CD4-positive, alpha-beta T cell treated with Interleukin-10 for 1 hour (primary cell): Measurements from ENCODE around the gene SCG5.

Experiments
- DNase-seq: peaks from one replicate; pipeline ENCODE4 v3.0.0-alpha.2; 2020

The SCG5 gene

DNA sequence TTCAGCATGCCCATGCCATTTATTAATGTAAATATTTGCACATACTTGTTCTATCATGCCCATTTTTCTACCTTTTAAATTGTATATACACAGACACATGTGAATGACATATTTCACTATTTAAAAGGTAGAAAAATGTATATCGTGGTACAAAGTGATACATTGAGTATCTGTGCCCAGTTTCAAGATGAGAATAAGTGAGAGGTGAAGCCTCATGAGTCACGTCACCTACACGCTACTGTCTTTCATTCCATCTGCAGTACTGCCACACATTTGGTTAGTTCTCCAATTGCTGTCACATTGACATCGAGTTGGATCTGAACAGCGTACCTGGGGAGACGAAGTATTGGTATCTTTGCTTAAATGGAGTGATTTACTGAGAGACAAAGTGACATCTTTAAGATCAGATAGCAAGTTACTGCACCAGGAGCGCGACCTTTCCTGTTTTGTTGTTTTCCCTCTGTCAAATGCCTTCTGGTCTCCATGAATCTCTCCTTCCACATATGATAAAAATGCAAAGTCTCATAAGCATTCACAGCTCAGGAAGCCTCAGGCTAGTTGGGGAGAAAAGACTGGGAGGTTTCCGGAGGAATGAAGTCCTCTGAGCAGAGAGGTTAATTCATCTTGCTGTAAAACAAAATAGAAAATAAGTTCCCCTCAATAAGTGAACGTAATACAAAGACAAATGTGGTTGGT is 88.3 kb downstream of the SCG5 start:
- no peak for DNase-seq

DNA sequence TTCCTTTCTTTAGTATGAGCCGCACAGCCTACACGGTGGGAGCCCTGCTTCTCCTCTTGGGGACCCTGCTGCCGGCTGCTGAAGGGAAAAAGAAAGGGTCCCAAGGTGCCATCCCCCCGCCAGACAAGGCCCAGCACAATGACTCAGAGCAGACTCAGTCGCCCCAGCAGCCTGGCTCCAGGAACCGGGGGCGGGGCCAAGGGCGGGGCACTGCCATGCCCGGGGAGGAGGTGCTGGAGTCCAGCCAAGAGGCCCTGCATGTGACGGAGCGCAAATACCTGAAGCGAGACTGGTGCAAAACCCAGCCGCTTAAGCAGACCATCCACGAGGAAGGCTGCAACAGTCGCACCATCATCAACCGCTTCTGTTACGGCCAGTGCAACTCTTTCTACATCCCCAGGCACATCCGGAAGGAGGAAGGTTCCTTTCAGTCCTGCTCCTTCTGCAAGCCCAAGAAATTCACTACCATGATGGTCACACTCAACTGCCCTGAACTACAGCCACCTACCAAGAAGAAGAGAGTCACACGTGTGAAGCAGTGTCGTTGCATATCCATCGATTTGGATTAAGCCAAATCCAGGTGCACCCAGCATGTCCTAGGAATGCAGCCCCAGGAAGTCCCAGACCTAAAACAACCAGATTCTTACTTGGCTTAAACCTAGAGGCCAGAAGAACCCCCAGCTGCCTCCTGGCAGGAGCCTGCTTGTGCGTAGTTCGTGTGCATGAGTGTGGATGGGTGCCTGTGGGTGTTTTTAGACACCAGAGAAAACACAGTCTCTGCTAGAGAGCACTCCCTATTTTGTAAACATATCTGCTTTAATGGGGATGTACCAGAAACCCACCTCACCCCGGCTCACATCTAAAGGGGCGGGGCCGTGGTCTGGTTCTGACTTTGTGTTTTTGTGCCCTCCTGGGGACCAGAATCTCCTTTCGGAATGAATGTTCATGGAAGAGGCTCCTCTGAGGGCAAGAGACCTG is 89.5 kb downstream of the SCG5 start:
- DNase-seq, result no peak

DNA sequence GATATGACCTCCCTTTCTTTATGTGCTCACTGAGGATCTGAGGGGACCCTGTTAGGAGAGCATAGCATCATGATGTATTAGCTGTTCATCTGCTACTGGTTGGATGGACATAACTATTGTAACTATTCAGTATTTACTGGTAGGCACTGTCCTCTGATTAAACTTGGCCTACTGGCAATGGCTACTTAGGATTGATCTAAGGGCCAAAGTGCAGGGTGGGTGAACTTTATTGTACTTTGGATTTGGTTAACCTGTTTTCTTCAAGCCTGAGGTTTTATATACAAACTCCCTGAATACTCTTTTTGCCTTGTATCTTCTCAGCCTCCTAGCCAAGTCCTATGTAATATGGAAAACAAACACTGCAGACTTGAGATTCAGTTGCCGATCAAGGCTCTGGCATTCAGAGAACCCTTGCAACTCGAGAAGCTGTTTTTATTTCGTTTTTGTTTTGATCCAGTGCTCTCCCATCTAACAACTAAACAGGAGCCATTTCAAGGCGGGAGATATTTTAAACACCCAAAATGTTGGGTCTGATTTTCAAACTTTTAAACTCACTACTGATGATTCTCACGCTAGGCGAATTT is 91.2 kb downstream of the SCG5 start:
- no peak for DNase-seq

DNA sequence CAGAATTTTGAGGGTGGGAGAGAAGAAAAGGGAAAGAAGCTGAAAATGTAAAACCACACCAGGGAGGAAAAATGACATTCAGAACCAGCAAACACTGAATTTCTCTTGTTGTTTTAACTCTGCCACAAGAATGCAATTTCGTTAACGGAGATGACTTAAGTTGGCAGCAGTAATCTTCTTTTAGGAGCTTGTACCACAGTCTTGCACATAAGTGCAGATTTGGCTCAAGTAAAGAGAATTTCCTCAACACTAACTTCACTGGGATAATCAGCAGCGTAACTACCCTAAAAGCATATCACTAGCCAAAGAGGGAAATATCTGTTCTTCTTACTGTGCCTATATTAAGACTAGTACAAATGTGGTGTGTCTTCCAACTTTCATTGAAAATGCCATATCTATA is 91.8 kb downstream of the SCG5 start:
- no peak for DNase-seq

DNA sequence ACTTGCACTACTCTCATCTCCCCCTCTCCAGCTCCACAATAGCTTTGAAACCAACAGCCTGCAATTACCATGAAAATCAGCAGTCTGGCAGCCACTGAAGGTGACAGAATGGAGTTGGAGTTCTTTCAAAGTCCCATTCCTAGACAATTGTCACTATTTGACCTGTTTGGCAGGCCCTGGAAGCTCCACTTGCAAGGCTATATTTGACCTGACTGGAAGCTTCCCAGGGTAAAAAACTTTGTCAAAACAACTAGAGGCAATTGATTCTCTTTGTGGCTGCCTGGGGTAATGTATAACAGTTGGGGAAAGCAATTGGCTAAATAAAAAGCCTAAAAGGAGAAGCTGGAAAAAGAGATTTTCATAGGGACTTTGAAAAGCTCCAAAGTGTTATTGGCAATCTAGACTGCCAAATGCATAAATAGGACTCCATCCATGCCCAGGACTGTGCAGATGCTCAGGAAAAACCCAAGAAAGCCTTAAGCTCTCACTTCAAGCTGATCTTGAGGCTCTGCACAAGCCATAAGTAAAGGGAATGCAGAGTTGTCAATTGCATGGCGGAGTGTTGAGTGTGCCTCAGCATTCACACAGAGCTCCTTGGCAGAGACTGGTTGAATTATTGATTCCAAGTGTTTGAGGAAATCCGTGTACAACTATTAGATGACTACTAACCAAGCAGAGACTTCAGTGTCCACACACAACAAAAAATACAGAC is 94.6 kb downstream of the SCG5 start:
- no peak for DNase-seq

DNA sequence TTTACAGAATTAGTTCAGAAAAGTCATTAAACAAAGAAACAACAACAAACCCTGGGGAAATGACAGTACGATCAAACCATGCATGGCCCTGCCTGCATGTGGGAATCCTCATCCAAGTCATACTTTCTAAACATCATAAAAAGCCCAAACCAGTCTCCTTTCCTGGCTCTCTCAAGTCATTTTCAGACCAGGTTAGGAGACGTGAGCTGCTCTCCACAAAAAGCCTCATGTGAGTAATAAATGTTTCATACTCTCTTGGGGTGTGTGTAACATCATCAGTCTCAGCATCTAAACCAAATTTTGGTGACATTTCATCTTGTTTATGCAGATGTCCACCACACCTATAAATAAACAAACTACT is 95.2 kb downstream of the SCG5 start:
- no peak for DNase-seq

DNA sequence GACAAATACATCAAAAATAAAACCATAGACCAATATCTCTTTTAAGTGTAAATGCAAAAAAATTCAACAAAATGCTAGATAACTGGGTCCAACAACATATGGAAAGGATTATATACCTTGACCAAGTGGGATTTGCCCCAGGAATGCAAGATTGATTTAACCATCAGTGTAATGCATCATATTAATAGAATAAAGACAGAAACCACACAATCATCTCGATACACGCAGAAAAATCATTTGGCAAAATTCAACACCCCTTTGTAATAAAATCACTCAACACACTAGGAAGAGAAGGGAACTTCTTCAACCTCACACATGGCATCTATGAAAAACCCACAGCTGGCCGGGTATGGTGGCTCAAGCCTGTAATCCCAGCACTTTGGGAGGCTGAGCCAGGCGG is 95.8 kb downstream of the SCG5 start:
- DNase-seq, result no peak

DNA sequence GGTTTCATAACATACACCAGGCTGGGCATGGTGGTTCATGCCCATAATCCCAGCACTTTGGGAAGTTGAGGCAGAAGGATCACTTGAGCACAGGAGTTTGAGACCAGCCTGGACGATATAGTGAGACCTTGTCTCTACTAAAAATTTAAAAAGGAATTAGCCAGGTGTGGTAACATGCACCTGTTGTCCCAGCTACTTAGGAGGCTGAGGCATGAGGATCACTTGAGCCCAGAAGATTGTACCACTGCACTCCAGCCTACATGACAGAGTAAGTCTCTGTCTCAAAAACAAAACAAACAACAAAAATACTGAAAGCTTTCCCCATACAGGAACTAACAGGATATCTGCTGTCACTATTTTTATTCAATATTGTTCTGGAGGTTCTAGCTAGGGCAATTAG is 97.2 kb downstream of the SCG5 start:
- no peak for DNase-seq

DNA sequence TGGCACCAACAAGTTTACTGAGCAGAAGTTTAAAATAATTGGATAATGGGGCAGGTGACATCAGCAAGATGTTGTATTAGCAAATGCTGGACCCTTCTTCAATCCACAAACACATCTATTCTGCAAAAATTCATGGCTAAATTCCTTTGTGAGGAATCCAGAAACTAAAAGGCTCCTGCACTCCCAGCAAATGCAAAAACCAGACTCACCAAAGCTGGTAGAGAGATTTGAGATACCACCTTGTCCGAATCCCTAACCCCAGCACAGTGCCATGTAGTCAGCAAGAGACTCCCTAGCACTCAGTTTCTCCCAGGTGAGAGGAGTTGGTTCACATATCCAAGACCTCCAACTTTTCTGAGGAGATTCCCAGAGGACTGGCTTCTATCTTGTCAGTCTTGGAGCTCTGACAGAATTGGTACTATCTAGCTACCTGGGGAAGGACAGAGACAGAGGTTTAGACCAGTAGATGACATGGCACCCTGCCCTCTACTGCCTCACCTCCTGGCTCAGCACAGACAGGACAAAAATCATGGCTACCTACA is 98.1 kb downstream of the SCG5 start:
- DNase-seq, result no peak

DNA sequence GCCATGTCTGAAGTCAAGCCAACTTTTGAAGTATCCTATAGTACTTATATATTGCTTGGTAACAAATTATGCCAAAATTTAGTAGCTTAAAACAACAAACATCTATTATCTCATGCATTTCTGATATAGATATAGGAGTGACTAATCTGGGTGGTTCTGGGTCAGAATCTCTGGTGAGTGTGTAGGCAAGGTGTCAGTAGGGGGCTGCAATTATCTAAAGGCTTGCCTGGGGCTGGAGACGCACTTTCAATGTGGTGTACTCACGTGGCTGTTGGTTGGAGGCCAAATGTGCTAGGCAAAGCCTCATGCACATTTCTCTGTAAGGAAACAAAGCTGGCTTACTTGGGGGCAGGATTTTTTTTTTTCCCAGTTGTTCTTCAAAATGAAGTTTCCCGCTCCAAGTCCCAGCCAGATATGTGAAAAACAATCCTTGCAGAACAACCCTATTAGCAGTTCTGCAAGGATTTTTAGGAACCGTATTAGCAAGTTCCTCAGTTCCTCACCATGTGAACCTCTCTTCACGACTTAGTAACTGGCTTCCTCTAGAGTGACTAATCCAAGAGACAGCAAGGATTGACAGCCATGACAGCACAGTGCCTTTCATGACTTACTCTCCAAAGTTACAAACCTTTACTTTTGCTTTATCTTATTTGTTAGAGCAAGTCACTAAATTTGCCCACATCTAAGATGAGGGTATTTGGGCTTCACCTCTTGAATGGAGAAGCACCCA is 102.1 kb downstream of the SCG5 start:
- DNase-seq, result no peak

DNA sequence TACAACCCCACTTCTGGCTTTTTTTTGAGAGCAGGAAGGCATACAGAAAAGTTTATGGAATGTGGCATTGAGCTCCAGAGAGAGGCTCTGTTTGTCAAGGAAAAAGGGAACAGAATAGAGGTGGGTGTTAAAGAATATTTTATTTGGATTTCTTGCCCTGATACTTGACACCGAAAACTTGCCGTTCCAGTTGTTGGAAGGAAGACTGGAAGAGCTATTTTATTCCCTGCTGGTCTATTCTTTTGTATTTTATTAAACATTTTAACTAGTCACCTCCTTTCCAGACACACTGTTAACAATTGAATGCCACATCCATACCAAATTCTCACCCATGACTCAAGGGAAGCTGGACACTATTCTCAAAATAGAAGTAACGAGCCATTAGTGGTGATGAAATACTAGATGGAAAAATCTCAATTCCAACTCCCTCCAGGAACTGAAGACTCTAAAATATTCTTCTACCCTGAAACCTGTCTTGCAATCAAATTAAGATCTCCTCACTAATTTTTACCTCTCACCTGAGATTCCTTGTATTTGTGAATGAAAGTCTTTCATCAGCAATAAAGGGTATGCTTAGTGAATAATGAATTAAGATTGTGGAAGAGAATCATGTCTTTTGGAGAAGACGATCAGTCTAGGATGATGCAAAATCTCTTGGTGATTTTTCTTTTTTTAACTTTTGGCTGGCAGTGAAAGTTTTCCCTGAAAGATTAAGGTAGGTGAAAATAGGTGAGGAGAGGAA is 104.8 kb downstream of the SCG5 start:
- no peak for DNase-seq
